Ishikawa (cell line): Measurements from ENCODE around the gene TMEM52.

Source experiments
- CEBPB ChIP-seq: IDR thresholded peaks from 2 replicates; pipeline ENCODE4 v1.6.1; 2012
- CREB1 ChIP-seq: IDR thresholded peaks from 2 replicates; pipeline ENCODE4 v1.6.1; 2012; ENCODE audit warnings: low read depth
- EP300 ChIP-seq: IDR thresholded peaks from 2 replicates; pipeline ENCODE4 v1.6.1; 2012; ENCODE audit warnings: borderline replicate concordance
- RAD21 ChIP-seq: IDR thresholded peaks from 2 replicates; pipeline ENCODE4 v1.6.1; 2012; ENCODE audit warnings: low read depth
- TCF12 ChIP-seq: IDR thresholded peaks from 2 replicates; pipeline ENCODE4 v1.6.1; 2012; ENCODE audit warnings: low read depth
- TEAD4 ChIP-seq: IDR thresholded peaks from 2 replicates; pipeline ENCODE4 v1.6.1; 2012
- USF1 ChIP-seq: IDR thresholded peaks from 2 replicates; pipeline ENCODE4 v1.6.1; 2012
- YY1 ChIP-seq: IDR thresholded peaks from 2 replicates; pipeline ENCODE4 v1.6.1; 2012; ENCODE audit warnings: low read depth
- TF ChIP-seq, protein P1 (sequence below): IDR thresholded peaks from 2 replicates; pipeline ENCODE4 v1.6.1; 2012

DNA sequence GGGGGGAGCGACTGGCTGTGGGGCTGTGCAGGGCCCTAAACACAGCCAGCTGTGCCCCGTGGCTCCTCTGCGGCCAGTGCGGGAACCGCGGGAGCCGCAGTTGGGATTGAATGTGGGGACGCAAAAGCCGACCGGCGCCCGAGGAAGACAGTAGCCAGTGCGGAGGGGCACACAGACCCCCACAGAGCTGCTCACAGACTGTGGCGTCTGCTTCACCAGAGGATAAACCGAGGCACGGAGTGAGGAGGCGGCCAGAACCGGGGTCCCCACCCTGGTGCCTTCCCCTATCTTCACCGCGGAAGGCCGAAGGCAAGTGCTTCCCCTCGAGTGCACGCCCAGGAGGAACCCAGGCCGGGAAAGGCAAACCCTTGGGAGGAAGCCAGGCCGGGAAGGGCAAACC lies 8.7 kb upstream of the TMEM52 start:
- TF ChIP-seq TEAD4 (no peak), USF1 (no peak), CREB1 (no peak), RAD21 (no peak), EP300 (no peak), TCF12 (no peak), CEBPB (no peak), YY1 (no peak)
- TF ChIP-seq, protein P1, sequence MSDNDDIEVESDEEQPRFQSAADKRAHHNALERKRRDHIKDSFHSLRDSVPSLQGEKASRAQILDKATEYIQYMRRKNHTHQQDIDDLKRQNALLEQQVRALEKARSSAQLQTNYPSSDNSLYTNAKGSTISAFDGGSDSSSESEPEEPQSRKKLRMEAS = no peak
